ENCODE measurements around the gene CYFIP1.

CYFIP1 gene

DNA sequence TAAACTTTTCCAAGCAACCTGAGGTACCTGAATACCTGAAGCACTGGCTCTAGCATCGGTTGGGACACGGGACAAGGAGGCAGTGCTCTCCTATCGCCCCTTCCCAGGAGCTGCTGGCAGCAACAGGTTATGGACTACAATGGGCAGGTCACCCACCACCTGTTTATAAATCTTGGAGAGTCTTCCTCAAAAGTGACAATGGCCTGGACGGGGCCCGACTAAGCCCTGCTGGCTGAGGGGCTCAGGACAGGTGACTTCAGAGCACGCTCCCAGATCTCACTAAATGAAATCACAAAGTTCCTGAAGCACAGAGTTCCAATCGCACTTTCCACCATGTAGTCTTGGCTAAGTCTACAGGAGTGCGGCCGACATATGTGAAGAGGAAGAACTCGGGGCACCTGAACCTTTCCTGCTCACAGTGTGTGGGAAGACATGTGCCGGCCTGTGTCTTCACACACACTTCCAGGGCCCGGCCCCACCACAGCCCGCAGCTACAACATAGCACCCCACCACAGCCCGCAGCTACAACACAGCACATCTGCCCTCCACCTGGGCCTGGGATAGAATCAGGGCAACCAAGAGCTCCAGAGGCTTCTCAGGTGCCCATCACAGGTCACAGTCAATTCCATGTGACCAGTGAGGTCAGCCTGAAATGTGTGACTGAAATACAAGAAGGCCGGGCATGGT, 12.9 kb downstream of the CYFIP1 start:
- DNase-seq, result no peak

DNA sequence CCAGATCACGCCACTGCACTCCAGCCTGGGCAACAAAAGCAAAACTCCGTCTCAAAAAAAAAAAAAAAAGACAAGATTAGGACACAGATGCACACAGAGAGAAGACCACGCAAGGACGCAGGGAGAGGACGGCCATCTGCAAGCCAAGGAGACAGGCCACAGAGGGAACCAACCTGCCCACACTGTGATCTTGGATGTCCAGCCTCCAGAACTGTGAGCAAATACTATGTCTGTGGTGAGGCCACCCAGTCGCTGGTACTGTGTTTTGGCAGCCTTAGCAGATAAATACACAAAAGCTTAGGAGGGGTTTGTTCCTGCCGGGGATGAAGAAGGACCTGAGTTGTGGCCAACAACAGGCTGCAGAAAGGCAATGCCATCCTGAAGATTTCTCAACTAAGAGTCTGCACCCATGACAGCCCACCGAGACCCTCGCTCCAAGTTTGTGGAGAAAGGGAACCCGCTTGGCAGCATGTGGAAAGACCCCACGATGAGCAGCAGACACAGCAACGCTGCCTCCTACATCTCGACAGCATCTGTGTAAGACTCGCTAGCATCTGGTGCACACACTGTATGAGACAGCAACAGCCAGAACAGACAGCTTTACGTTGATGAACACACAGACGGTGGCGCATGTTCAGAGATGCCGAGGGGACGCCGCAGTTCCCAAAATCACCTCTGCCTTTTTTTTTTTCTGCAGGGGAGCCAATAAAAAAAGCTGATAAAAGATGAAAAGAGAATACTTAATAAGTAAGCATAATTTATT, 13.7 kb downstream of the CYFIP1 start:
- DNase-seq, result no peak

DNA sequence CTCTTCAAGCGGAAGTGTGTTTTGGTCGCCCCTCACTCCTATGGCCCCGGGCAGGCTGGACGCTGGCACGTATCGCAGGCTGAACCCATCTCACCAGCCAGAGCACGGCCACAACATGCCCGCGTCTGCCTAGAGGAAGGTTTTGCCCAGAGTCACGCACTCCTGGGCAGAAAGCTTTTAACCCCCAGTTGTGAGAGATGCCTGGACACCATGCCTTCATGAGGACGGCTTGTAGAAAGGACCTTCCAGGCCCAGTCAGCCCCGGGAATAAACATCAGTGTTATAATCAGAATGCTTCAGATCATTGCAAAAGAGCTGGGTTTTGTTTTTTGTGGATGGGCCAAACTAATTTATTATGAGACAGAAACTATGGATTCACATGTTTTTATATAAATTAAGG, 16.5 kb downstream of the CYFIP1 start:
- DNase-seq, result no peak

DNA sequence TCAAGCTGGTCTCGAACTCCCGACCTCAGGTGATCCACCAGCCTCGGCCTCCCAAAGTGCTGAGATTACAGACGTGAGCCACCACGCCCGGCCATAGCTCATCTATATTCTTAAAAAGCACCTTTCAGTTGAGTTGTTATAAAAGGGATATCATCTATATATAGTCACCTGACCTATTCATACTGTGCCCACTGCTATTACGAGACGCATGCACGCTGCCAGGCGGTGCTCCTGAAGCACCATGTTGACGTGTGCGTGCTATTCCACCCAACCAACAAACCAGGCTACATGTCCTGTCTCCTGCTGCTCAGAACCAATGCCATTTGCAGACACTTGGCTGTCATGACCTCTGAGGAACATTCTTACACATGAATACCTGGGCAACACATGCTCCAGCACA, 17.6 kb downstream of the CYFIP1 start:
- DNase-seq, result no peak

DNA sequence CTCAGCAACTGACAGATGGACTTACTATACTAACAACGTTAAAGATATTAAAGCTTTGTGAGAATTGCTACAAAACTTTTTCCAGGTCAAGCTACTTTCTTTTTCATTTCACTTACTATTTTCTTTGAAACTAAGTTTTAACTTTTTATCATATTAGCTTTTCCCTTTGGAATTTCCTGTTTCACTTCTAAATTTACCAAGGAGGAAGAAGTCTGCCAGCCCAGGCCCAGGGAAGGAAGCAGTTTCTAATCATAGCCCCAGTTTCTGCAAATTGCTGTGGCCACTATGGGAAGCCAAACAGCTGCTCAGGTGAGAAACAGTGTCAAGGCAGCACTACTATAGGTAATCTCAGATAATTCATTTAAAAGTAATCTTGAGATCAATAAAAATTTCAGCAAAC, 18.4 kb downstream of the CYFIP1 start:
- DNase-seq, result no peak

DNA sequence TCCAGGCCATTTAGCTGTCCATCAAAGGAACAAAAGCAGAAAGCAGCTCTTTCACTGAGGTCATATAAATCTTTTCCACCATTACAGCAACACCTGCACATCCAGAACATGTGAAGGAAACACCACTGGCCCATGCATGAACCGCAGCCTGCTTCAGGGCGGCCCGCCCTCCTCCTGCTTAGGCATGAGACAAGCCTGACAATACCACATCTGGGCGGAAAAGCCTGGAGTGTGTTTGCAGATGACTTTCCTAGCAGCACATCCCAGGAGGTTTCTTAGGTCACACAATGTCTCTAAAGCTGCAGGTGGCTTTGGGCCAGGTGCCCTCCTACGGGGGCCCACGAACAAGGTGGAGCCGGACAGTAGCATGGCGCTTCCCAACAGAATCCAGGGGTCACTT, 19.6 kb downstream of the CYFIP1 start:
- DNase-seq, result no peak

DNA sequence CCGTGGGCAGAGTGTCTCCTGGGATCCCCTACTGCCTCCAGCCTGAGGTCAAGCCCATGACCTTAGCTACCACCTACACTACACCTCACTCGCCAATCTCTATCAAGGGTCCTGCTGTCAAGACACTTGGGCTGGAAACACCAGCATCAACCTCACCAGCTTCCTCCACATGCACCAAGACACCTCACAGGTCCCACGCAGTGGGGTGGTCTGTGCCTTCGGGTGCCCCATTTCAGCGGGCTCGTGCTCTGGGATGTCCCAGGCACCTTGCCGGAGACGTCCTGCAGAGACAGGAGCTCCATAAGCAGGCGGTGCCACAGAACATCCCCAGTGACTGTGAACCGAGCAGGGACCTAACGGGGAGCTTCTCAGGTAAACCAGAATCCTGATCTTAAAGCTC, 20.0 kb downstream of the CYFIP1 start:
- DNase-seq, result no peak

DNA sequence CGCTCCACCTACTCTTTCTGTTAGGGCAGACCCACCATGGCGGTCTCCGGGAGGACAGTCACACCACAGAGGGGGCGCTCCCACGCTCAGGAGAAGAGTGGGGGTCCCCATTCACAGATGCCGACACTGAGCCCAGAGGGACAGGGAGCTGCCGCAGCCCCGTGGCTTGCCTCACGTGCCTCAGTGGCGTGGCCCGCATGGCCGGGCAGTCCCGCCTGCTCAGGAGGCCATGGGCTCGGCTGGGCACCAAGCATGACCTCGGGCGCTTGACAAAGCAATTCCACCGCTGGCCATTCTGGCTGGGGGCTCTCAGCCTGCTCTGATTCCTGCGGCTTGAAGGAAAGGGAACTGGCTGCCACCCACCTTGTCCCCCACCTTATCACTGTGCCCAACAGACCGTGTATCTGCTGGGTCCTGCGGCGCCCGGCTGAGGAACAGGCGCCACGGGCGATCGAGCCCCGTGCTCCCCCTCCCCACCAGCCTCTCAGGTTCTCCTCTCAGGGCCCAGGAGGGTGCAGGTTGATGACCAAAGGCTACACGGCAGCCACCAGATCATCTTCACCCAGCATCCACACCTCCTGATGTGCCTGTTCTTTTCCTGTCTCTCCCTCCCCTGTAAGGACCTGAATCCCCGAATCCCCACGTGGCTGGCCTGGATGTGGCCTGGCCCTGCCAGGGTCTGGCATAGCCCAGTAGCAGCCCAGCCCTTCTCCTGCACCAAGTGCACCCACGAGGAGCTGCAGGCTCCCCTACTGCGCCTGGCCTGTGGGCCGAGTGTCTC, 20.7 kb downstream of the CYFIP1 start:
- DNase-seq, result no peak

DNA sequence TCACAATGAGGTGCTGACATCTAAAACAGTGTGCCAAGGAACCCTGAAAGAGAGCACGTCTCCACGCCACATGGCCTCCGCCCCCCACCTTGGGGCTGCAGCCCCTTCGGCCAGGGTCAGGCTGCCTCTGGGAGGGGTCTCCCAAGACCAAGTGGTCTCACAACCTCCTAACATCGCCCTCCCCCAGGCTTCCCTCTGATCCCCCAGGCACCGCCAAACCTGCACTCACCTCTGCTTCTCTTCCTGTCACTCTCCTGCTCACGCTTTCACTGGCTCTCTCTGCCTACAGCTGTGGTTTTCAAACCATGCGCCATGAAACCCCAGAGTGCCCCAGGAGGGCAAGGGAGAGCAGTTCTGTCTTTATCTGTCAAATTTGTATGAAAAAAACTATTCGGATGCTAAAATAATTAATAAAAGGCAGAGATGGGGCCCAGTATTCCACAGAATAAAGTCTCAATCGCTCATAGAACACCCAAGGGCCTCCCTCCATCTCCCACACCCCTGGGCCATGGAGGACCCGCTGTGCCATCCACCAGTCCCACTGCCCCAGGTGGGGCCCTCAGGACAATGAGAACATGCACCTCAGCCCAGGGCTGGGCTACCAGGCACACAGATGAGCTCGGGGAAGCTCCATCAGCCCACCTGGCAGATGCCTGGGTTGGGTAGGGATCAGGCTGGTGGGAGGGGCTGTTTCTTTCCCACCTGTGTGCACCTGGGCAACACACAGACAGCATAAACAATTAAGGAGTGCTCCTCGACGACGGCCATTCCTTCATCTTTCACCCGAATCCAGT, 21.5 kb downstream of the CYFIP1 start:
- DNase-seq, result no peak

DNA sequence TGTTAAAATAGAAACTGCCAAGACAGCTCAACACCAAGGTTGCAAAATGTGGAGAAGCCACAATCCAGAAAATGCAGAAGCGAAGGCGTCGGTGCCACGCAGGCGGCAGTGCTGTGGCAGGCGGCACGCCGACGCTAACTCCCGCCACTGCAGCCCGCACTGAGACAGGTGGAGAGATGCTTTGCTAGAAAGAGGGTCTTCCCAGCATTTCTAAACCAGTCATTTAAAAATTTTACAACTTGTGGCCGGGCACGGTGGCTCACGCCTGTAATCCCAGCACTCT, 23.2 kb downstream of the CYFIP1 start:
- DNase-seq, result no peak

DNA sequence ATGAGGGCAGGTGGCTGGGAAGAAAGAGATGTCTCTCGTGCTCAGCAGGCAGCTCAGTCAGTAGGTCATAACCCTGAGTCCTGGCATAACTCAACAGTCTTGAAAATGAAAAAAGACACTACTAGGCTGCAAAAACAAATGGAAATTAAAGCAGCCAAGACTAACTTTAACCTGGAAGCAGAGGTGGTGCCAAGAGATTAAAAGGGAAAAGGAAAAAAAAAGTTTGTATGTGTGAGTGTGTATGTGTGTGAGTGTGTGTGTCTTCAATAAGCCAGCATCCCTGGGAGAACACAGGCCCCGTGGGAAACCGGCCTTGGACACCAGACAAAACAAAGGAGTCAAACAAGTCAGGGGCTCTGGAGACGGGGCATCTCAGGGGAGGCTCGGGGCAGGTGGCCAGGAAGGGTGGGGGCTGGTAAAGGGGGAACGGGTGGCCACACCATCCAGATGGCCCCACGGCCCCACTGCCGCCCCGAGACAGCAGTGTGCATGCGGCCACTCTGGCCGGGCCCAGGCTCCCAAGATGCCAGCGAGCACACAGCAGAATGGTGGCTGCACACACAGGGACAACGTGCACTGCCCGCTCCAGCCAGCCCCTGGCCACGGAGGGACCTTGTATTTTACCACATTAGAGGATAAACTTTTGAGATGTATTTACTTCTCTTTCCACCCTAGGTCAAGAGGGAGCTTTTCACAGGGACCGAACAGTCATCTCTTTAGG, 23.8 kb downstream of the CYFIP1 start:
- DNase-seq, result no peak

DNA sequence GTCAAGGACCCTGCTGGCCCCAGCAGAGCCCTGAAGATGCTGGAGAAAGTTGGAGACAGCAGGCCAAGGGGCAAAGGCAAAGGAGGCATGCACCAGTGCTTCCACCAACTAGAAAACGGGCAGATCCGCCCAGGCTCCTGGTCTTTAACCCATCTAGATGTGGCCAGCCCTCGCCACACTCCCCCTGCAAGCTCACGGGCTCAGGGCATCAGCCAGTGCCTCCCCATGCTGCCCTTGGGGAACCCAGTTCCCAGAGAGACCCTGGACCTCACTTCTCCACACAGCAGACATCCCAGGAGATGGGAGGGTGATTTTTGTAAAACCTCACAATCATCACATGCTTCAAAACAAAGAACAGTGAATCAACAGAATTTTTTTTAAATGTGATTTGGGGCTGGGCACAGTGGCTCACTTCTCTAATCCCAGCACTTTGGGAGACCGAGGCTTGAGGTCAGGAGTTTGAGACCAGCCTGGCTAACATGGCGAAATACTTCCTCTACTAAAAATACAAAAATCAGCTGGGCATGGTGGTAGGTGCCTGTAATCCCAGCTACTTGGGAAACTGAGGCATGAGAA, 24.5 kb downstream of the CYFIP1 start:
- DNase-seq, result no peak

DNA sequence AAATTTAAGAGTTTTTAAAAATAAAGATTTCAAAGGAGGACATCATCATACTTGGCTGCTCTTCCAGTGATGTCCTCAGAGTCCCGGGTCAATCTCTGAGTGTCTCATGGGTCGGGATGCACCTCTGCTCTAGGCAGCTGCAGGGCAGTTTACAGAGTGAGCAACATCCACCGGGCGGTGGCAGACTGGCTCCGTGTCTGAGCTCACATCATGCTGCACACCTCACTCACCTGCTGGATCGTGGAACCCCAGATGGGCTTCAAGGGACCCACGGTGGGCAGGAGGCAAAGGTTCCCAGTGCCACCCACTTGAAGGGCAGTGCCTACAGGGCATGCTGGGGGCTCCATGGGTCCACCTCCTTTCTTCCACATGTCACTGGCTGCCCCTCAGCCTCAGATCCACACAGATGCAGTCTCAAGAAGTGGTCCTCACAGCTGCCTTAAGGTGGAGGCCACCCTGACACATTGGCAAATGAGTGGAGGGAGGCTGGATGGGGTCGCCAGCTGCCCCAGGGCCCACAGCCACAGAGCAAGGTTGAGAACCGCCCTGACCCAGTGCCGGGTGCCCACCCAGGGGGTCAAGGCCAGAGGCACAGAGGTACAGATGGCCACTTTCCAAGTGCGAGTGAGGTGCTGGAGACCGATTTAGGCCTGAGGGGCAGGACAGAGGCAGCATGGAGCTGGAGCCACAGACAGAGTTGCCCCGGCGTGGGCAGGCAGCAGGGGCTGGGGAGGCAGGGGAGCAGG, 25.2 kb downstream of the CYFIP1 start:
- DNase-seq, result no peak

DNA sequence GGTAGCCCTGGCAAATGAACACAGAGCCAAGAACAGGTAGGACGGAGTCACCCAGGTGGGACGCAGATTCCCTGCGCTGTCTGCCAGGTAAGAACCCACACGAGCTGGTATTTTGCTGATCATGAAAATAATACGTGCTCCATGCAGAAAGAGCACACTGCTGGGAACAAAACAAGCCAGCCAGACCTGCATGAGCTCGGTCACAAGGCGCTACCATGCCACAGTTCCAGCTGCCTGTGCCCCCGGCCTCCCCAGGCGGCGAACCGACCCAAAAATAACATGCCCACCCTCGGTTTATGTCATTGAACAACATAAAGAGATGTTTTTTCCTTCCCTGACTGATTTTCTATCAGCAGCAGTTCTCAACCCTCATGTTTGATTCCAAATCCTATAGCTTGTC, 25.8 kb downstream of the CYFIP1 start:
- no peak for DNase-seq

DNA sequence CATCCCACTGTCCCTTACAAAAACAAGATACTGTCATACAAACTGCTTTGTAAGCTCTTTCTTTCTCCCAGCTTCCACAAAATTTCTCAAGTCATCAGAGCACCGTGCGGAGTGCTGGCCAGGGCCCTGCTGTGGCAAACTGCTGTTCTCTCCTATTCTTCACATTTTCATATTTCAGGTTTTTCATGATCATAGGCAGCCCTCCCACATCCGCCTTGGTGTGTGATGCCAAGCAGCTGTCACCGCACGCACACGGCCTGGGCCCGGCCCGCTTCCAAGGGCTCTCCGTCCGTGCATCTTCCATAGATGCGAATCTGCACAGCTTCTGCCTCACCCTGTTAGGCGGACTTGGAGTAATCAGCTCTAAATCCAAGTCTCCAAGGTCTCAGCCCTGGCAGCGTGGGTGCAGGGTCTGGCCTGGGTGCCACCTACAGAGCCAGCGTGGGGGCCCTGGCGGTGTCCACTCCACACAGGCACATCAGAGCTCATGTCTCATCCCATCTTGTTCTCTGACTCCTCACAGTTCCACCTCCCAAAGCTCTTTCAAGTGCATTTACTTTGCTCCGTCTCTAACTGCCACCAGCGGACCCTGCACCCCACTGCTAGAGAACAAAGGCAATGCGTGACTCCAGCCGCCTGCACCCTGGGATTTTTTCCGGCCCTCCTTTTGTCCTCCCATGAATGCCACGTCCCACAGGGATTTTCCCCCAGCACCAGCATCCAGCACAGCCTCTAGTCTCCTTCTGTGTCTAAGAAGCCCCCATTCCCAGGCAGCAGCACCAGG, 27.2 kb downstream of the CYFIP1 start:
- DNase-seq, result no peak

DNA sequence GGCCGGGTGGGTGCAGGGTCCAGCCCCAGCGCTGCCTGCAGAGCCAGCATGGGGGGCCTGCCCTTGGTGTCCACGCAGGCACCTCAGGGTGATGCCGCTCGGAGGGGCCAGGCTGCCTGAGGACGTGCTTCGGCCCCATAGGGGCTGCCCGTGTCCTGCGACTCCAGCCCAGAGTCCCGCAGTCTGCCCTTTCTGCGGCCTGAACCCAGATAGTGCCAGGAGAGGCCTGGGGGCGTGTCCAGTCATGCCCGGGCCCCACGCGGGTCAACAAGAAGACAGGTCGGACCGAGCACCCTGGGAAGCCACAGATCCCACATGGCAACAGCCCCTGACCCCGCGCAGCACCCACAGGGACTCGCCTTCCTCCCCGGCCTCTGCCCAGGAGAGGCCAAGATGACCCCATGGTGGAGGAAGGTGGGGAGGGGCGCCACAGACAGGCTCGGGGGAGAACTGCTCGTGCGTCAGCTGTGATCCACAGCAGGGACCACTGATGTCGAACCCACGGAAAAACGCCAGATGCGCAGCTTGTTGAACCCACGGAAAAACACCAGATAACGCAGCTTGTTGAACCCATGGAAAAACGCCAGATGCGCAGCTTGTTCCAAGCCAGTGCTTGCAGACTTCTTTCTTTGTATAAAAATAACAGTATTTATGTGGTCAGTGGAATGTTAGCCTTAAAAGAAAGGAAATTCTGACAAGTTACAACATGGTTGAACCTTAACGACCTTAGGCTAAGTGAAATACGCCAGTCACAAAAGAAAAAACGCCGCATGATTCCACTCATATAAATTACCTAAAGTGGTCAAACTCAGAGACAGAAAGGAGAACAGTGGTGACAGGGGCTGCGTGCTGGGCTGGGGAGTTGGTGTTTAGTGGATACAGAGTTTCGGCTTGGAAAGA, 28.5 kb downstream of the CYFIP1 start:
- DNase-seq, result no peak

DNA sequence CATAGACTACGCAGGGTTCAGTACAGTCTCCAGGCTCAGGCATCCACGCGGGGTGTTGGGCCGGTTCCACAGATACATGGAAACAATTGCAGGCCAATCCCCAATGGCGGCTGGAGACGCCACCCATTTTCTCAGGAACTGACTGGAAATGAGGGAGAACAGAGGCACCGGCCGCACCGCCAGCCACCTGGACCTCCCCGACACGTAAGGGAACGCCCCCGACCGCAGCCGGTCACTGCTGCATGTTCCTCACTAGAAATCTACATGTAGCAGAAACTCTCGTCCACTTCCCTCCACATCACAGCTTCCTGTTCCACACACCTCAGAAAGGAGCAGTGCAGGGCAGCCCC, 29.2 kb downstream of the CYFIP1 start:
- DNase-seq, result no peak

DNA sequence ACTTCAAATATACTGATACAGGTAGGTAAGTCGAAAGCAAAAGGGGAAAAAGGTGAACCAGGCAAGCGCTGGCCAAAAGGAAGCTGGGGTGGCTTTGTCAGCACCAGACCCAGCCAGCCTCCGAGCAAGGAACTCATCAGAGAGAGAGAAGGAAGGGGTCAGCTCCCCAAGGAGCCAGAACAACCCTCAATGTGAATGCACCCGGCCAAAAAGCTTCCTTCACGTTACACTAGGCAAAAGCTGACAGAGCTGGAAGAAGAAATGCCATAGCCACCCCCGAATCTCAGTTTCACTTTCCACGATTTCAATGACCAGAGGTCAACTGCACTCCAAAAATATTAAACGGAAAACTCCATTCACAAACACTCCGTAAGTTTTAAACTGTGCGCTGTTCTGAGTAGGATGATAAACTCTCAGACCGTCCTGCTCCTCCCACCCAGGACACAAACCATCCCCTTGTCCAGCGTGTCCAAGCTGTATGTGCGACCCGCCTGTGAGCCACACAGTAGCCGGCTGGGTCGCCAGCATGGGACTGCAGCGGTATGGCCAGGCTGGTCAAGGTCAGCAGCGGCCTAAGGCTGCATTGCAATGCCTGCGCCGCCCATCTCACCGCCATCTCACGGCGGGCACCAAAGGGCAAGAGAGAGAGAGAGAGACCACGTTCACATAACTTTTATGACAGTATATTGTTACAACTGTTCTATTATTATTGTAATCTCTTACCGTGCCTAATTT, 29.7 kb downstream of the CYFIP1 start:
- no peak for DNase-seq

DNA sequence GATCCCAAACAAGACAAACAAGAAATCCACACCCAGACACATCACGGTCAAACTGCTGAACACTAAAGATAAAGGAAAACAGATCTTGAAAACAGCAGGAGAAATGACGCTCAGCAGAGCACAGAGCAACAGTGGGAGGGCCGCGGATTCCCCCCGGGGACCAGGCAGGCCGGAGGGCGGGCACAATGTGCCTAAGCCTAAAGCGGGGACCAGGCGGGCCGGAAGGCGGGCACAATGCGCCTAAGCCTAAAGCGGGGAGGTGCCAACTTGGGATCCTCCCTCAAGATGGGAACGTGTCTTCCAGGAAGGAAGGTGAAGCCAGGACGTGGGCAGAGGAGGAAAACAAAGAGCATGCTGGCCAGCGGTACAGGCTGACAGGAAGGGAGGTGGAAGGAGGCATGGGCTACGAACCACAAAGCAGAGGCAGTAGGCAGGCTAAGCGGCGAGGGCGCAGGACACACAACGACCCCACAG, 31.1 kb downstream of the CYFIP1 start:
- DNase-seq, result no peak
